BJ (cell line): ENCODE measurements around the gene CFAP100. TPM values are rescaled to one million over a fixed set of nuclear protein-coding genes. Genes with fewer than 3 reads are reported as not detected.

ENCODE experiments used
- CTCF ChIA-PET: fragments of 350-600 bp; formaldehyde crosslinking; extraction: SDS; loops from one replicate; lab custom pipeline; 2021; ENCODE audit warnings: antibody characterized with exemption, inconsistent platforms; lab: Yijun Ruan, JAX
- POLR2A ChIA-PET: fragments of 300-600 bp; sonication (Branson Sonifier 250); formaldehyde crosslinking; extraction: SDS; loops from one replicate; lab custom pipeline; 2021; ENCODE audit warnings: antibody characterized with exemption; lab: Charles Lee
- DNase-seq: peaks from one replicate; pipeline ENCODE4 v3.0.0-alpha.2; 2011; ENCODE audit warnings: low read depth
- H3K27me3 ChIP-seq: 2 replicates; pipeline ENCODE4 v1.6.0; 2011; ENCODE audit warnings: low read length; ENCODE audit not compliant: control insufficient read depth, insufficient read depth
- H3K36me3 ChIP-seq: 2 replicates; pipeline ENCODE4 v1.5.1; 2011; ENCODE audit warnings: low read length; ENCODE audit not compliant: control insufficient read depth, insufficient read depth
- H3K4me3 ChIP-seq: 2 replicates; pipeline ENCODE4 v1.5.1; 2011; ENCODE audit warnings: low read depth, mild to moderate bottlenecking, control low read depth, low read length
- CTCF ChIP-seq: IDR thresholded peaks from 2 replicates; pipeline ENCODE4 v1.5.1; 2011; ENCODE audit warnings: low read depth, mild to moderate bottlenecking, control low read depth, inconsistent platforms, low read length, moderate library complexity; ENCODE audit not compliant: insufficient read depth
- polyA plus RNA-seq: library from polyadenylated mRNA; depleted of rRNA; stranded (reverse); fragments of >200 nt; gene quantifications from 2 replicates; pipeline ENCODE4 v1.2.3, GENCODE V29; 2011

The CFAP100 gene
- polyA plus RNA-seq, 1 experiment, result not detected

GRCh38 chr3:126424751-126425150 is 30.0 kb downstream of the CFAP100 start:
- TF ChIP-seq CTCF, result no peak
- no peak overlapping the region for H3K4me3 ChIP-seq
- ChIA-PET POLR2A (no interaction called here), CTCF (no interaction called here)
- H3K27me3 ChIP-seq, result no peaks in the 10 kb centered on the region
- DNase-seq, result no peak
- H3K36me3 ChIP-seq, result no peaks in the 10 kb centered on the region

- no peak for TF ChIP-seq CTCF
- no peak for DNase-seq
- peaks cover 2% of the 10 kb centered on the region for H3K36me3 ChIP-seq
- H3K4me3 ChIP-seq, result no peak overlapping the region
- POLR2A ChIA-PET, result no interaction called here
- no peaks in the 10 kb centered on the region for H3K27me3 ChIP-seq
- CTCF ChIA-PET, result no interaction called here
These were observed 36.4 kb downstream of the CFAP100 start for GRCh38 chr3:126431103-126431534.

DNA sequence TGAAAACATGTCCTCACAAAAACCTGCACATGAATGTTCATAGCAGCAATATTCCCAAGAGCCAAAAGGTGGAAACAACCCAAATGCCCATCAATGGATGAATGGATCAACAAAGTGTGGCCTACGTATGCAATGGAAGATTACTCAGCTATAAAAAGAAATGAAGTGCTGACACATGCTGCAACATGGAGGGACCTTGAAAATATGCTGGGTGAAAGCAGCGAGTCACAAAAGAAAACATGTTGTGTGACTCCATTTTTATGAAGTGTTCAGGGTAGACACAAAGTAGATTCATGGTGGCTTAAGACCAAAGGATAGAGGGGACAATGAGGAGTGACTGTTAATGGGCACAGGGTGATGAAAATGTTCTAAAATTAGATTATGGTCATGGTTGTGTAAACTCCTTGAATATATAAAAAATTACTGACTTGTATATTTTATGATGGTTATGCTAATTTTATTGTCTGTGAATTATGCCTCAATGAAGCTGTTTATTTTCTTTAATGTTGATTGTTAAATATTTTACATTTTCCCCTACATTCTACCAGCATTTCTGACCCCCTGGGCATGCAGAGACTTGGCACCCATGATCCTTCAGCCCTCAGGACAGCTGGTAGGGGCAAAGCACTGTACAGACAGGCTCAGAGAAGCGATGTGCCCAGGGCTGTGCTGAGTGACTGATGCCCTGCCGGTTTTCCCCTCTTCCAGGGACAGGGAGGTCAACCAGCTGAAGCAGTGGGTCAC is 37.8 kb downstream of the CFAP100 start:
- POLR2A ChIA-PET, result interaction anchor here (0.6 kb wide), 1 partner anchor 348 kb away, joined by 3 read pairs; the partner anchor contains the start of gene SLC41A3
- no peak for TF ChIP-seq CTCF
- no peak for DNase-seq
- CTCF ChIA-PET, result no interaction called here
- H3K27me3 ChIP-seq, result no peaks in the 10 kb centered on the region
- peaks cover 5% of the 10 kb centered on the region for H3K36me3 ChIP-seq
- H3K4me3 ChIP-seq, result no peak overlapping the region

DNA sequence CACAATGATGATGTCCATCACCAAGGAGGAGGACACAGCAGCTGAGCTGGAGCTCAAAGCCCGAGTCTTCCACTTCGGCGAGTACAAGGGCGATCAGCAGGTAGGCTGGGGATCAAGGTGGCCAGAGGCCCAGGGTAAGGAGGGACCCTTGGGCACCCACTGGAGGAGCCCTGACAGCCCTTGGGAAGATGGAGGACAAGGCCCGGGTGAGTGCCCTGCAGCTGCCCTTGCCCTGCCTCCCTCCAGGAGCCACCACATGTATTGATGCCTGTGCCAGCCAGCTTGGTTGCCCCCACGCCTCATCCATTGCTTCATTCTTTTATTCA is 38.4 kb downstream of the CFAP100 start:
- Histone ChIP-seq H3K4me3 (no peak overlapping the region), H3K27me3 (no peaks in the 10 kb centered on the region), H3K36me3 (peaks cover 5% of the 10 kb centered on the region)
- no peak for TF ChIP-seq CTCF
- no peak for DNase-seq
- CTCF ChIA-PET, result no interaction called here
- POLR2A ChIA-PET, result no interaction called here

GRCh38 chr3:126433496-126434263 is 39.0 kb downstream of the CFAP100 start:
- POLR2A ChIA-PET, result no interaction called here

More at GRCh38 chr3:126433496-126434263, 39.0 kb downstream of the CFAP100 start:
- H3K36me3 ChIP-seq, result peaks cover 5% of the 10 kb centered on the region
- no peak for TF ChIP-seq CTCF
- H3K4me3 ChIP-seq, result no peak overlapping the region
- no peaks in the 10 kb centered on the region for H3K27me3 ChIP-seq
- CTCF ChIA-PET, result no interaction called here
- no peak for DNase-seq
